Superior temporal gyrus (tissue), 1 donor: ENCODE data around the gene ARL15.
"Not testable (repeated sequence)": the region's sequence is repeated elsewhere in the genome, so short reads cannot be mapped to it uniquely, and the experiment has no call there.

Experiments
- DNase-seq: peaks from one replicate; pipeline ENCODE4 v3.0.0-alpha.2; 2016; ENCODE audit errors: extremely low spot score

ARL15 gene

GRCh38 chr5:54093861-54094260 is 216.5 kb downstream of the ARL15 start:
- DNase-seq: no peak

GRCh38 chr5:54093081-54093492 is 217.3 kb downstream of the ARL15 start:
- DNase-seq: no peak

GRCh38 chr5:54091307-54092130 is 218.9 kb downstream of the ARL15 start:
- DNase-seq: no peak

DNA sequence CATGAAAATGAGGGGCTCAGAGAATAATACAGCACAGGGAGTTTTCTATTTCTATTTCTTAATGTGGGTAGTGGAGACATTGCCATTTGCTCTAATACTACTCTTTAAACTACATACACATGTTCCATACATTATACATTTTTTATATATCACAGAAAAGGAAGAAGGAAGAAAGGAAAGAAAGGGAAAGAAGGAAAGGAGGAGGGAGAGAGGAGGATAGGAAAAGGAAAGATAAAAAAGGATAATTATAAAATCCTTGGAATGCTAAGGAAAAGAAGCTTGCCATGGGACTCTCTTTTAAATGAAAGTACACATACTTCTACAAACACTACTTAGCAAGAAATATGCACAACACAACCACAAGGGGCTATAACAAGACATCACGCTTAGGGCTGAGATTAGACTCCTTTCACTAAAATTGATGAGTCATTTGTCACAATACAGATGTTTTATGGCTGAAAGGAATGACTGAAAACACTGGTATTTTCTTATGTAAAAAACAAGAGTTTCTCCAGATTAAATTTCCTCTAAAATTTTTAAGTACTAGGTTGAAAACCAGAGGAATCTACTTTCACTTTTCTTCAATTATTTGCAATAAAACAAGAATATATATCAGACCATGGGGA is 219.8 kb downstream of the ARL15 start:
- DNase-seq: no peak

GRCh38 chr5:54088081-54088480 is 222.3 kb downstream of the ARL15 start:
- DNase-seq: no peak

DNA sequence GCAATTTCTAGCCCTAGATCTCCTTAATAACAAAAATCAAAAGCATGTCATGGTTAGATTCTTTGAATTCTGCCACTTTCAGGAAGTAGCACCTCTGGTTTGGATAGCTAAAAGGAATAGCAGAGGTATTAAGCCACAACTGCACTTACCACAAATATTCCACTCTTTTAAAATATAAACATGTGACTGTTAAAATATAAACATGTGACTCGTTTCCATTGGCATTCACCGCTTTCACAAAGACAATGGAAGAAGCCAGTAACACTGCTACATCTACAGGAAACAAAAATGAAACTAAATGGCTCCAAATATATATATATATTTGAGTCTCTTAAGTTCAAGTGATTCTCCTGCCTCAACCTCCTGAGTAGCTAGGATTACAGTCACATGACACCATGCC is 222.9 kb downstream of the ARL15 start:
- DNase-seq: no peak

GRCh38 chr5:54086191-54086590 is 224.2 kb downstream of the ARL15 start:
- no peak for DNase-seq

DNA sequence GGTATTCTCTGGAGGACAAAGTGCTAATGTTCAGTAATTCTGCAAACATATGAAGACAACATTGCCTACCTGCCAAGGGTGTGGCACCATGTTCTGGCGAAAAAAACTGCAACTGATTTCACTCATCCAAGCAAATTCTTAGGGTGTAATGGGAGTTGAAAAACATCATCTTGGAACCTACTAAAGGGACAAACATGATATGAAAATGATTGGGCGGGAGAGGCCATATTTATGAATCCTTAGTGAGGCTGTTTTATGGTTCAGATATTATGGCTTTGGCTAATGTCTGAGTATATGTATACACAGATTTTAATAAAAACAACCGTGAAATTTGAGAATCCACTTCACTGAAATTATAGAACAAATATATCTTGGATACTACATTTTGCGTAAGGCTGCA is 225.7 kb downstream of the ARL15 start:
- no peak for DNase-seq

DNA sequence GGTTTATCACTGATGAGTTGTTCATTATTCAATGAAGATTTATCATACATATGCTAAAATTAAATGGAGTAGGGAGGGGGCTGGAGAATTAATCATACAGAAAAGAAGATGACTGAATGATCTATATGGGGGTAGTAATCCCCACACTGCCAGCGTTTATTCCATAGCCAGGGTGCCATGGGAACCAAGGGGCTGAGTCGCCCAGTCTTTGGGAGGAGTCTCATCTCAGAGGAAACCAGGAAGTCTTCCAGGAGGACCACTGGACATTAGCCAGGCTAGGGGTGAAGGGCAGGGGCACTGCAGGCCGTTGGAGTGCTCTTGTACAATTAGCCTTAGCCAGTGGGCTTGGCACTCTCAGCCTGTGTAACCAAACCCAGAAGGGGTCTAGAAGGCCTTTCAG is 226.5 kb downstream of the ARL15 start:
- no peak for DNase-seq

DNA sequence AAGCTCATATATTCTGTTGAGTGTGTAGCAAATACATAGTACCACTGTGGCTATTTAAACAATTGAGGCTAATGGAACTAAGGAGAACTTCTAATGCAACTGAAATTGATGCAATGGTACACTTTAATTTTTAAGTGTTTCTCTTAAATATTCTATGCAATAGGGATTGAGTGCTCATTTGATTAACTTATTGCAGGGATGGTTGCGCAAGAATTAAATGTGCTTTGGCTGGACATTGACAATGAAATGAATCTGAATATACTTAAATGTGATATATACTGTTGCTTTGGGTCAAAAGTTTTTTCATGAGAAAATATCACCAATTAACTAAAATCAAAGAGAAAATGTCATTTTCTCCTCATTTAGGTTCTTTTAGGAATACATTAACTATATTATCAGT is 227.1 kb downstream of the ARL15 start:
- no peak for DNase-seq

DNA sequence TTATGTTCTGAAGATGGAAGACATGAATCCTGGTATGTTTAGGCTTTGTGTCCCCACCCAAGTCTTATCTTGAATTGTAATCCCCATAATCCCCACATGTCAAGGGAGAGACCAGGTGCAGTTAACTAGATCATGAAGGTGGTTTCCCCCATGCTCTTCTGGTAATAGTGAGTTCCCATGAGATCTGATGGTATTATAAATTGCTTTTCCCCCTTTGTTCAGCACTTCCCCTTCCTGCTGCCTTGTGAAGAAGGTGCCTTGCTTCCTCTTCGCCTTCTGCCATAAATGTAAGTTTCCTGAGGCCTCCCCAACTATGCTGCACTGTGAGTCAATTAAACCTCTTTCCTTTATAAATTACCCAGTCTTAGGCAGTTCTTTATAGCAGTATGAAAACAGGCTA is 229.0 kb downstream of the ARL15 start:
- no peak for DNase-seq

DNA sequence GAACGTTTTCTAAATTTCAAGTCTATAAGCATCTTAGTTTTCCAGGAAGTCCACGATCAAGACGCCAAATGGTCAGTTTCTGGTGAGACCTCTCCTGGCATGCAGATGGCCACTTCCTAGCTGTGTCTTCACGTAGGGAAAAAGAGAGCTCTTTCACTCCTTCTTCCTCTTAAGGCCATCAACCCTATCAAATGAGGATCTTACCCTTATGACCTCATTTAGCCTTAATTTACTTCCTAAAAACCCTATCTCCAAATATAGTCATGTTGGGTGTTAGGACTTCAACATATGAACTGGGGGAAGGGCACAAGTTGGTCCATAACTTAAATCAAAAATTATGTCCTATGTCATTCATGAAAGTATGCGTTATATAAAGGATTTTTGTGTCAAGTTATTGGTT is 229.5 kb downstream of the ARL15 start:
- DNase-seq: no peak

DNA sequence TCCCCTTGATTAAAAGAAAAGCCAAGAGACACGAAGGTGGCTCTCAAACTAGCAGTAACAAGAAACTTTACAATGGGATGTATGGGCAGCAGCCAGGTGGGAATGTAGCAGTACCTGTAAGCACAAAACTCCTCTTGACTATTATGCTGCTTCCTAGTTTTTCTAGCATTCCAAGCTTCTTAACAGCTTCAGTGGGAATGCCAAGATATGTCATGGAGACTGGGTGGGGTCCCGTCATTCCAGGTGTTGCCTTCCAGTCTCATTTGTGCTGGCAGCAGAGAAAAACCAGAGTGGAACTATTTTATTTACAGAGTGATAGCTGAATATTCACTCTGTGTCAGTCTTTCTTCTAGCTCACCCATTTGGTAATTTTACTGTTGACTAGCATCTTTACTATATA is 236.6 kb downstream of the ARL15 start:
- DNase-seq: no peak

DNA sequence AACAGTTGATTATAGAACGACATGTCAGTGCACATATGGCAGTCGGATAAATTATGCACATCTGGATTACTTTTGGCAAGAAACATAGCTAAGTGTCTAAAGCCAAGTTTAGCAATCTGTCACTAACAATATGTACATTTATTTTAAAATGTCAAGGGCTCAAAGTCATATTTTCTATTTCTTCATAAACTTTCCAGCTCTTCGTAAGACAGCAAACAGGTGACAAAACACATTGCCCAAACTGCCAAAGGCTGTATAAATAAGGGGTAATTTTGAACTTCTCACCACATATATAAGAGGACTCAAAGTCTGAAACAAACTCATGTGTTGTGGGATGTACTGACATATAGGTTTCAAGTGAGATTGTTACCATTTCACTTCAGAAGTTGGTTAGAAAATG is 237.2 kb downstream of the ARL15 start:
- DNase-seq: no peak

DNA sequence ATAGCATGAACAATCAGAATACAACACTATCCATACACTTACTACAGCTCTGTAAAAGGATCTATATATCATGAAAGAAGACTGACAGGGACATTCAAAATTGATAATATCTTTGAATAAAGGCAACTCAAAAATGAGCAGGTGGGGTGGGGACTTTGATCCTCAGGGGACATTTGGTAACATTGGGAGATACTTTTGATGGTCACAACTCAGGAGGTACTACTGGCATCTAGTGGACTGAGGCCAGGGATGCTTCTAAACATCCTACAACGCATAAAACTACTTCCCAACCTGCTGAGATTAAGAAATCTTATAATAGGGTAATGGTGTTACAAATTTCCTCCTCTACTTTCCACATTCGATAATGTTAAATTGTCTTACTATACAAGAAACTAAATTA is 243.9 kb downstream of the ARL15 start:
- no peak for DNase-seq

GRCh38 chr5:54063817-54064216 is 246.6 kb downstream of the ARL15 start:
- no peak for DNase-seq

- no peak for DNase-seq
Measured at GRCh38 chr5:54062958-54063357, 247.4 kb downstream of the ARL15 start.

DNA sequence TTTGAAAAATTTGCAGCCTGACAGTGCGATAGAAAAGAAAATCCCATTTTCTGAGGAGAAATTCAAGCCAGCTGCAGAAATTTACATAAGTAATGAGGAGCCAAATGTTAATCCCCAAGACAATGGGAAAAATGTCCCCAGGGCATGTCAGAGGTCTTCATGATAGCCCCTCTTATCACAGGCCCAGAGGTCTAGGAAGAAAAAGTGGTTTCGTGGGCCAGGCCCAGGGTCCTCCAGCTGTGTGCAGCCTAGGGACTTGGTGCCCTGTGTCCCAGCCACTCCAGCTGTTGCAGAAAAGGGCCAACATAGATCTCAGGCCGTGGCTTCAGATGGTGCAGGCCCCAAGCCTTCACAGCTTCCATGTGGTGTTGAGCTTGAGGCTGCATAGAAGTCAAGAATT is 249.5 kb downstream of the ARL15 start:
- DNase-seq: not testable (repeated sequence)

DNA sequence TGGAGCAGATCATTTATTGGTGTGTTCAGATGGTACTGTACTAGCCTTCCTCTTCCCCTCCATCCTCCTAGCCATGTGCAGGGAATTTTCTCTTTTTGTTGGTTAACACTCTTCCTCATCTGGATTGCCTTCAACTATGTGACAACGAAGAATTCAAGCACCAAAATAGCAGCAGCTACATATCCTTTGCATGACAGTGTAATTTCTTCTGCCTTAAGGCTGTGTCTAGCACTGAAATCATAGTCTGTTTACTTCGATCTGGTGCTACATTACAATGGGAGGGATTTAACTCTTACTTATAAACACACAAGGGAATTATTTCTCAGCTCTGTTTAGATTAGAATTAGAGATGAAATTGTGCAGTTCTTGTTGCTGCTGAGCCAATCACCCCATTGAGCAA is 260.4 kb downstream of the ARL15 start:
- no peak for DNase-seq

DNA sequence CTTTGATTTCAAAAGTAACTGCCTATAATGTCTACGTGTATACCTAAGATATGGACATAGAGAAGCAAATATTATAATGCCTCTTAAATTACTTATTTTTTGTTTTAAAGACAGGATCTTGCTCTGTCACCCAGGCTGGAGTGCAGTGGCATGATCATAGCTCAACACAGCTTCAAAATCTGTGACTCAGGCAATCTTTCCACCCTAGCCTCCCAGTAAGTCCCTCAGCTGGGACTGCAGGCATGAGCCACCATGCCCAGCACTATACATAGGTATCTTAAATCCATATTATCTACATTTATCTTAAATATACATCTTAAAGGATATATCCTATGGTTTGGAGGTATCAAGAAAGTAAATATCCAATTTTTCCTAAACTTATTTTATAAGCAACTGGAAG is 261.2 kb downstream of the ARL15 start:
- DNase-seq: no peak

GRCh38 chr5:54045077-54045792 is 265.1 kb downstream of the ARL15 start:
- no peak for DNase-seq

GRCh38 chr5:54044276-54044675 is 266.1 kb downstream of the ARL15 start:
- DNase-seq: not testable (repeated sequence)

DNA sequence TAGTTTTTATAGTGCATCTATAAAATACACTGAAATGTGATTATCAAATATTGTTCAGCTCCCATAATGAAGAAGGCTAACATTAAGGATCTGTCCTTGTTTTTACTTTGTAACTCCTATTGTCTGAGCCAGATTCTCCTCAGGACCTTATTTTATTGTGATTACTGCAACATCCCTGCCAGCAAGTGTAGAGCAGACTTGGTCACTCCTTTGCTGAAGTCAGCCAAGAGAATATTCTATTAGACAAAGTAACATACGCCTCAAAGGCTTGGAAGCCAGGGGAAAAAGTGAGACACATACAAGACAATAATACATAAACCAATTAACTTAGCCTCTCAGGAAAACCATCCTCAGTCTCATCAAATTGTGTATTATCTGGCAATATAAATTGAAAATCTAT is 269.6 kb downstream of the ARL15 start:
- no peak for DNase-seq
